Kidney (tissue), 14 donors: ENCODE results near the gene CYP19A1. TPM values are rescaled to one million over a fixed set of nuclear protein-coding genes. Genes with fewer than 3 reads are reported as not detected.

Experiments
- DNase-seq, 5 donors: peaks; one replicate each; pipeline ENCODE4 v3.0.0-alpha.2; 2013 to 2020
- FAIRE-seq: peaks from 2 replicates; lab custom pipeline; 2012; peaks lifted over from hg19 to GRCh38; lab: Jason Lieb, UNC
- H3K27ac ChIP-seq, 2 donors: one replicate each; pipeline ENCODE4 v1.7.0; 2013; ENCODE audit warnings: low read depth in 2 of 2, low read length in 2 of 2, inconsistent platforms in 1 of 2
- H3K27me3 ChIP-seq: one replicate; pipeline ENCODE4 v1.7.1; 2013; ENCODE audit warnings: low read length, inconsistent platforms; ENCODE audit not compliant: control insufficient read depth, insufficient read depth
- H3K36me3 ChIP-seq, 3 donors: one replicate each; pipeline versions ENCODE4 v1.7.0 to v1.7.1; 2013; ENCODE audit warnings: low read length in 3 of 3, control low read depth in 1 of 3, inconsistent platforms in 1 of 3; ENCODE audit not compliant: insufficient read depth in 3 of 3, control insufficient read depth in 2 of 3
- H3K4me1 ChIP-seq, 3 donors: one replicate each; pipeline versions ENCODE4 v1.7.0 to v1.7.1; 2013; ENCODE audit warnings: low read length in 3 of 3, inconsistent platforms in 1 of 3, low read depth in 1 of 3; ENCODE audit not compliant: control insufficient read depth in 2 of 3, insufficient read depth in 2 of 3
- H3K4me3 ChIP-seq, 3 donors: one replicate each; pipeline versions ENCODE4 v1.7.0 to v1.8.1; 2013; ENCODE audit warnings: low read length in 3 of 3, control low read depth in 1 of 3, inconsistent platforms in 1 of 3
- H3K9ac ChIP-seq, 3 donors: one replicate each; pipeline versions ENCODE4 v1.7.0 to v1.7.1; 2013; ENCODE audit warnings: low read length in 3 of 3, control low read depth in 1 of 3, inconsistent platforms in 1 of 3
- H3K9me3 ChIP-seq, 3 donors: one replicate each; pipeline versions ENCODE4 v1.7.0 to v1.7.1; 2013; ENCODE audit warnings: low read length in 3 of 3, control low read depth in 1 of 3, inconsistent platforms in 1 of 3; ENCODE audit not compliant: control insufficient read depth in 2 of 3, insufficient read depth in 1 of 3
- CTCF ChIP-seq: IDR thresholded peaks from 3 replicates; pipeline ENCODE4 v1.5.1; 2012; ENCODE audit warnings: mild to moderate bottlenecking, moderate library complexity, borderline replicate concordance; ENCODE audit not compliant: insufficient read depth; ENCODE audit errors: extremely low read depth
- intact Hi-C: fragments of 100-400 bp; cut with DNase I; formaldehyde crosslinking; loops from one replicate; pipeline ENCODE4 v1.11.1; 2022
- polyA plus RNA-seq: library from polyadenylated mRNA; stranded (reverse); fragments of 350-450 nt; fragmentation: Illumina TruSeq; extraction: RNeasy Lipid Tissue Mini Kit (QIAGEN cat#74804); gene quantifications from one replicate; pipeline ENCODE4 v1.2.3, GENCODE V29; 2014; ENCODE audit warnings: low read depth, low replicate concordance; ENCODE audit not compliant: insufficient read depth
- total RNA-seq: library from RNA; stranded (reverse); fragmentation: NEBNext Ultra II Directional; extraction: Animal tissue kit (Norgen Biotek cat#: 25700); gene quantifications from one replicate; pipeline ENCODE4 v1.2.1, GENCODE V29; 2021
- donor health status: control.
- donor health status: control.
- donor health status: control.
- donor health status: control.
- donor health status: control.
- donor health status: DM: yes; HTN: yes; CAD: no.
- donor health status: Normal renal cell carcinoma (clear cell type).

The CYP19A1 gene
- total and polyA plus RNA-seq, 2 donors from 2014 or later = 0.50 TPM; not detected in 1

GRCh38 chr15:51274956-51275355 is 63.4 kb downstream of the CYP19A1 start:
- Histone ChIP-seq H3K27ac (no peak overlapping the region), H3K27me3 (no peaks in the 10 kb centered on the region), H3K36me3 (no peaks in the 10 kb centered on the region), H3K9me3 (no peaks in the 10 kb centered on the region), H3K4me3 (no peak overlapping the region), H3K4me1 (no peaks in the 10 kb centered on the region), H3K9ac (no peak overlapping the region)
- no peak for TF ChIP-seq CTCF
- intact Hi-C loops = no loop called here
- DNase-seq (peak in 1 of 5 donors; percentile 50), FAIRE-seq (no peak)

GRCh38 chr15:51270706-51271105 is 67.7 kb downstream of the CYP19A1 start:
- Histone ChIP-seq H3K27ac (no peak overlapping the region), H3K4me3 (no peak overlapping the region), H3K9ac (no peak overlapping the region), H3K9me3 (no peaks in the 10 kb centered on the region), H3K36me3 (no peaks in the 10 kb centered on the region), H3K4me1 (no peaks in the 10 kb centered on the region), H3K27me3 (no peaks in the 10 kb centered on the region)
- intact Hi-C loops = no loop called here
- DNase-seq (no peak), FAIRE-seq (no peak)
- no peak for TF ChIP-seq CTCF

- Histone ChIP-seq H3K4me3 (no peak overlapping the region), H3K4me1 (no peaks in the 10 kb centered on the region), H3K9me3 (no peaks in the 10 kb centered on the region), H3K27ac (no peak overlapping the region), H3K27me3 (no peaks in the 10 kb centered on the region), H3K9ac (no peak overlapping the region), H3K36me3 (no peaks in the 10 kb centered on the region)
- FAIRE-seq (no peak), DNase-seq (no peak)
- intact Hi-C loops = no loop called here
- no peak for TF ChIP-seq CTCF
Measured at GRCh38 chr15:51269496-51269895, 68.9 kb downstream of the CYP19A1 start.

- Histone ChIP-seq H3K9ac (no peak overlapping the region), H3K36me3 (no peaks in the 10 kb centered on the region), H3K27ac (no peak overlapping the region), H3K9me3 (no peaks in the 10 kb centered on the region), H3K4me3 (peak overlapping the region in 2 of 3 donors; percentile 0 to 57), H3K27me3 (no peaks in the 10 kb centered on the region), H3K4me1 (no peaks in the 10 kb centered on the region)
- intact Hi-C loops = no loop called here
- TF ChIP-seq CTCF = no peak
- DNase-seq = peak in 2 of 5 donors; percentile 22 to 38
- no peak for FAIRE-seq
Measured at GRCh38 chr15:51267703-51268083, 70.7 kb downstream of the CYP19A1 start.
